NCI-H526 treated with DMSO at 0.1 percent for 48 hours (cell line): ENCODE results near the gene PTPRN2.

Experiments used
- DNase-seq: peaks from one replicate; lab custom pipeline; 2025; lab: John Stamatoyannopoulos, UW

Gene PTPRN2

GRCh38 chr7:157976406-157976805 is 611.2 kb downstream of the PTPRN2 start:
- no peak for DNase-seq

GRCh38 chr7:157975401-157976372 is 611.9 kb downstream of the PTPRN2 start:
- no peak for DNase-seq

GRCh38 chr7:157974678-157975230 is 612.9 kb downstream of the PTPRN2 start:
- DNase-seq: no peak

- no peak for DNase-seq
Observed at GRCh38 chr7:157973971-157974677, 613.5 kb downstream of the PTPRN2 start.

- DNase-seq: no peak
Observed at GRCh38 chr7:157972914-157973313, 614.7 kb downstream of the PTPRN2 start.

GRCh38 chr7:157971501-157971900 is 616.1 kb downstream of the PTPRN2 start:
- DNase-seq: no peak

GRCh38 chr7:157970744-157971143 is 616.9 kb downstream of the PTPRN2 start:
- DNase-seq: no peak

- DNase-seq: no peak
Observed at GRCh38 chr7:157969995-157970394, 617.6 kb downstream of the PTPRN2 start.

- DNase-seq: no peak
Observed at GRCh38 chr7:157966490-157966889, 621.1 kb downstream of the PTPRN2 start.

- no peak for DNase-seq
Observed at GRCh38 chr7:157964521-157964920, 623.1 kb downstream of the PTPRN2 start.

GRCh38 chr7:157964016-157964415 is 623.6 kb downstream of the PTPRN2 start:
- no peak for DNase-seq

GRCh38 chr7:157963526-157963925 is 624.1 kb downstream of the PTPRN2 start:
- DNase-seq: no peak

- no peak for DNase-seq
Observed at GRCh38 chr7:157962458-157963306, 624.9 kb downstream of the PTPRN2 start.

GRCh38 chr7:157961731-157962457 is 625.7 kb downstream of the PTPRN2 start:
- no peak for DNase-seq

GRCh38 chr7:157955348-157955999 is 632.1 kb downstream of the PTPRN2 start:
- DNase-seq: no peak

GRCh38 chr7:157954901-157955300 is 632.7 kb downstream of the PTPRN2 start:
- DNase-seq: no peak

GRCh38 chr7:157952841-157953645 is 634.6 kb downstream of the PTPRN2 start:
- no peak for DNase-seq

- DNase-seq: no peak
Observed at GRCh38 chr7:157952050-157952667, 635.5 kb downstream of the PTPRN2 start.
